Endothelial cell of umbilical vein (primary cell): ENCODE measurements around the gene C1orf53. TPM values are rescaled to one million over a fixed set of nuclear protein-coding genes. Genes with fewer than 3 reads are reported as not detected.

Source experiments
- BruUV-seq: library from RNA; stranded (reverse); fragments of 400-500 nt; replicated peaks from 2 replicates; lab custom pipeline; 2021; lab: Mats Ljungman, UMichigan
- CTCF ChIA-PET: fragments of 300-600, 350-600 bp; sonication (Branson Sonifier 250); formaldehyde crosslinking; loops from one replicate; lab custom pipeline; 2021; ENCODE audit warnings: antibody characterized with exemption, inconsistent platforms; lab: Charles Lee
- POLR2A ChIA-PET: fragments of 300-600, 350-600 bp; sonication (Branson Sonifier 250); formaldehyde crosslinking; loops from one replicate; lab custom pipeline; 2021; ENCODE audit warnings: antibody characterized with exemption, inconsistent platforms; lab: Charles Lee
- DNase-seq: peaks from one replicate; pipeline ENCODE4 v3.0.0-alpha.2; 2011; ENCODE audit warnings: low read depth, low spot score
- FAIRE-seq: peaks from 2 replicates; lab custom pipeline; 2011; peaks lifted over from hg19 to GRCh38; lab: Jason Lieb, UNC
- H2AFZ ChIP-seq: 2 replicates; pipeline ENCODE4 v1.6.0; 2012; ENCODE audit warnings: low read depth, low read length, control low read depth, inconsistent platforms
- H3K27ac ChIP-seq: 2 replicates; pipeline ENCODE4 v1.5.1; 2011; ENCODE audit warnings: low read depth, mild to moderate bottlenecking, control low read depth, low read length, moderate library complexity; ENCODE audit not compliant: insufficient read depth
- H3K27me3 ChIP-seq, 2 experiments: 2 replicates each; pipeline versions ENCODE4 v1.6.0 to v1.6.1; 2011; ENCODE audit warnings: low read length in 2 of 2, mixed read lengths in 1 of 2; ENCODE audit not compliant: control insufficient read depth in 2 of 2, insufficient read depth in 2 of 2
- H3K36me3 ChIP-seq, 2 experiments: 2 replicates in 1 of 2; 3 replicates in 1 of 2; pipeline ENCODE4 v1.5.1; 2011; ENCODE audit warnings: low read length in 2 of 2, mild to moderate bottlenecking in 1 of 2, moderate library complexity in 1 of 2; ENCODE audit not compliant: control insufficient read depth in 2 of 2, insufficient read depth in 2 of 2; ENCODE audit errors: extremely low read depth in 1 of 2
- H3K4me1 ChIP-seq: 3 replicates; pipeline ENCODE4 v1.5.1; 2011; ENCODE audit warnings: mild to moderate bottlenecking, low read length; ENCODE audit not compliant: control insufficient read depth, insufficient read depth; ENCODE audit errors: extremely low read depth
- H3K4me2 ChIP-seq: 2 replicates; pipeline ENCODE4 v1.6.1; 2011; ENCODE audit warnings: low read length, control low read depth, mixed read lengths; ENCODE audit not compliant: insufficient read depth
- H3K4me3 ChIP-seq, 3 experiments: fragments of 200-600 bp in 1 of 3; sonication (generic), shearing (Covaris generic) in 1 of 3; replicated peaks in 1 of 3; 2 replicates each; pipeline ENCODE4 v1.5.1; 2011 to 2016; ENCODE audit warnings: control low read depth in 3 of 3, low read length in 3 of 3, mild to moderate bottlenecking in 2 of 3, inconsistent platforms in 1 of 3, low read depth in 1 of 3, moderate library complexity in 1 of 3; ENCODE audit not compliant: insufficient read depth in 1 of 3
- H3K79me2 ChIP-seq: 2 replicates; pipeline ENCODE4 v1.6.0; 2012; ENCODE audit warnings: low read length, inconsistent platforms; ENCODE audit not compliant: control insufficient read depth, insufficient read depth
- H3K9ac ChIP-seq: replicated peaks from 2 replicates; pipeline ENCODE3; 2011; ENCODE audit warnings: low read length, control low read depth; ENCODE audit not compliant: insufficient read depth; ENCODE audit errors: extremely low read depth
- H3K9me1 ChIP-seq: replicated peaks from 3 replicates; pipeline ENCODE4 v1.6.0; 2011; ENCODE audit warnings: mild to moderate bottlenecking, low read length; ENCODE audit not compliant: control insufficient read depth, insufficient read depth; ENCODE audit errors: extremely low read depth
- H3K9me3 ChIP-seq: replicated peaks from 2 replicates; pipeline ENCODE4 v1.5.1; 2012; ENCODE audit warnings: low read length, inconsistent platforms; ENCODE audit not compliant: control insufficient read depth, insufficient read depth
- H4K20me1 ChIP-seq: replicated peaks from 2 replicates; pipeline ENCODE3; 2011; ENCODE audit warnings: mild to moderate bottlenecking, low read length; ENCODE audit not compliant: control insufficient read depth, insufficient read depth; ENCODE audit errors: extremely low read depth
- CTCF ChIP-seq, 2 donors: IDR thresholded peaks; 1 replicate in 1 of 2; 2 replicates in 1 of 2; pipeline ENCODE4 v1.5.1; 2011; ENCODE audit warnings: low read length in 2 of 2, mild to moderate bottlenecking in 2 of 2, moderate library complexity in 2 of 2, control low read depth in 1 of 2, inconsistent platforms in 1 of 2, low read depth in 1 of 2; ENCODE audit not compliant: insufficient read depth in 1 of 2; ENCODE audit errors: extremely low read depth in 1 of 2
- GATA2 ChIP-seq: IDR thresholded peaks from 2 replicates; pipeline ENCODE4 v1.7.0; 2011; ENCODE audit warnings: low read depth, mild to moderate bottlenecking, moderate library complexity, mixed read lengths, low read length; ENCODE audit not compliant: insufficient read length, insufficient read depth
- MAX ChIP-seq: IDR thresholded peaks from 2 replicates; pipeline ENCODE4 v1.6.1; 2011; ENCODE audit not compliant: insufficient read depth, insufficient read length
- MYC ChIP-seq: IDR thresholded peaks from one replicate; pipeline ENCODE4 v1.6.1; 2011; ENCODE audit warnings: mild to moderate bottlenecking, low read depth, low read length
- POLR2A ChIP-seq: IDR thresholded peaks from 2 replicates; pipeline ENCODE4 v1.6.1; 2012; ENCODE audit warnings: low read depth, mild to moderate bottlenecking, control low read depth, low read length
- dilution Hi-C: fragments of 300-500 bp; cut with MboI; formaldehyde crosslinking; loops from one replicate; pipeline ENCODE4 v1.15.0; 2019; ENCODE audit warnings: low sequenced_read_pairs; ENCODE audit not compliant: extremely low pct_ligation_motif_present
- intact Hi-C: fragments of 100-400 bp; cut with micrococcal nuclease; formaldehyde crosslinking; loops from one replicate; pipeline ENCODE4 v1.10.0; 2022
- polyA plus RNA-seq, 4 experiments: library from polyadenylated mRNA; depleted of rRNA in 3 of 4; stranded (reverse) in 3 of 4; unstranded in 1 of 4; fragments of >200 nt; gene quantifications; 2 replicates each; pipeline versions ENCODE4 v1.2.1 to v1.2.3, GENCODE V29; 2011 to 2012; ENCODE audit warnings: missing spikeins in 1 of 4
- total RNA-seq: library from RNA; stranded (reverse); gene quantifications from 2 replicates; pipeline ENCODE4 v1.2.3, GENCODE V29; 2021

Gene C1orf53
- total and polyA plus RNA-seq, 2 donors (not counting 3 experiments of a cell fraction or from before 2014, with no cell fraction given) = 3.5 to 6.5 TPM

- no peak overlapping the region for H3K27ac ChIP-seq
- H4K20me1 ChIP-seq = no peaks in the 10 kb centered on the region
- no peak overlapping the region for H3K4me2 ChIP-seq
- peaks cover 27% of the 10 kb centered on the region for H3K4me1 ChIP-seq
- no TSS peak for BruUV-seq
- H3K36me3 ChIP-seq = no peaks in the 10 kb centered on the region
- no peak for DNase-seq
- no peaks in the 10 kb centered on the region for H3K79me2 ChIP-seq
- TF ChIP-seq GATA2 = no peak
- TF ChIP-seq MYC = no peak
- TF ChIP-seq POLR2A = no peak
- TF ChIP-seq MAX = no peak
- no peak for TF ChIP-seq CTCF (IDR thresholded peaks at IDR 0.05; ENCODE audit: extremely low read depth in 1 of 2, insufficient read depth in 1 of 2, low read depth in 1 of 2, low read length in 2 of 2)
- H3K4me3 ChIP-seq = no peak overlapping the region
- intact Hi-C loops = no loop called here
- no peak overlapping the region for H2AFZ ChIP-seq
- FAIRE-seq = no peak
- POLR2A ChIA-PET = no interaction called here
- H3K9ac ChIP-seq = no peak overlapping the region
- CTCF ChIA-PET = interaction anchor here (1.0 to 3.2 kb wide), 5 partner anchors 9 to 401 kb away, joined by 3 to 18 read pairs (median 6); no protein-coding TSS in a partner anchor
- H3K9me1 ChIP-seq = no peaks in the 10 kb centered on the region
- no peaks in the 10 kb centered on the region for H3K9me3 ChIP-seq
- peaks cover 67 to 68% of the 10 kb centered on the region in 2 experiments for H3K27me3 ChIP-seq
- dilution Hi-C loops = no loop called here
These were observed 18.1 kb downstream of the C1orf53 start for GRCh38 chr1:197920414-197921117.
